COLO829 (cell line): ENCODE results near the gene FDXACB1.

Source experiments
- DNase-seq: peaks from one replicate; pipeline ENCODE4 v3.0.0; 2012; ENCODE audit warnings: low spot score

Gene FDXACB1

GRCh38 chr11:111841370-111842053 is 37.5 kb downstream of the FDXACB1 start:
- DNase-seq: peak; percentile 71

GRCh38 chr11:111840143-111840542 is 38.8 kb downstream of the FDXACB1 start:
- DNase-seq: no peak

DNA sequence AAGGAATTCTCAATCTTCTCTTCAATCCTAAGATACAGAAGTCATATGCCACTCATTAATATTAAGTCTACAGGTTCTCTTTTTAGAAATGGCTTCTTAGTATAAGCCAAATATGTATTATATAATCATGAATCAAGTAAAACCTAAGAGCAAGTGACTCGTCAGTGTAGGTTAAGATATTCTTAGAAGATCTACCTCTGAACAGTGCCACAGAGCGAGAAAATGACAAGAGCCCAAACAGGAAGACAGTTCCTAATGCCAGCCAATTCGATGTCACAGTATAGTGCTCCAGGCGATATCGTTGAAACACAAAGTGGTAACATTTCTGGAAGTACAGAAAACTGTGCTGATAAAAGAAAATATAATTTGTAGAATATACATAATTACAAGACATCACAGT is 40.9 kb downstream of the FDXACB1 start:
- no peak for DNase-seq

GRCh38 chr11:111837366-111837891 is 41.5 kb downstream of the FDXACB1 start:
- no peak for DNase-seq

GRCh38 chr11:111836721-111837120 is 42.2 kb downstream of the FDXACB1 start:
- no peak for DNase-seq

GRCh38 chr11:111836162-111836561 is 42.8 kb downstream of the FDXACB1 start:
- no peak for DNase-seq

DNA sequence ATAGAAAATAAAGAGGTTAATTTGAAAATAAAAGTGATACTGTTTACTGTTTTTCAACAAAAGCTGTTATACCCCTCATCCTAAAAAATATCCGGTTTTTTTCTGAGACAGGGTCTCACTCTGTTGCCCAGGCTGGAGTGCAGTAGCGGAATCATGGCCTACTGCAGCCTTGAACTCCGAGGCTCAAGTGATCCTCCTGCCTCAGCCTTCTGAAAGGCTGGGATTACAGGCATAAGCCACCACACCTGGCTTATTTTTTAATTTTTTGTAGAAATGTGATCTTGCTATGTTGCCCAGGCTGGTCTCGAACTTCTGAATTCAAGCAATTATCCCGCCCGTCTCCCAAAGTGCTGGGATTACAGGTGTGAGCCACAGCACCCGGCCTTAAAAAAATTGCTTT is 43.3 kb downstream of the FDXACB1 start:
- DNase-seq: no peak

DNA sequence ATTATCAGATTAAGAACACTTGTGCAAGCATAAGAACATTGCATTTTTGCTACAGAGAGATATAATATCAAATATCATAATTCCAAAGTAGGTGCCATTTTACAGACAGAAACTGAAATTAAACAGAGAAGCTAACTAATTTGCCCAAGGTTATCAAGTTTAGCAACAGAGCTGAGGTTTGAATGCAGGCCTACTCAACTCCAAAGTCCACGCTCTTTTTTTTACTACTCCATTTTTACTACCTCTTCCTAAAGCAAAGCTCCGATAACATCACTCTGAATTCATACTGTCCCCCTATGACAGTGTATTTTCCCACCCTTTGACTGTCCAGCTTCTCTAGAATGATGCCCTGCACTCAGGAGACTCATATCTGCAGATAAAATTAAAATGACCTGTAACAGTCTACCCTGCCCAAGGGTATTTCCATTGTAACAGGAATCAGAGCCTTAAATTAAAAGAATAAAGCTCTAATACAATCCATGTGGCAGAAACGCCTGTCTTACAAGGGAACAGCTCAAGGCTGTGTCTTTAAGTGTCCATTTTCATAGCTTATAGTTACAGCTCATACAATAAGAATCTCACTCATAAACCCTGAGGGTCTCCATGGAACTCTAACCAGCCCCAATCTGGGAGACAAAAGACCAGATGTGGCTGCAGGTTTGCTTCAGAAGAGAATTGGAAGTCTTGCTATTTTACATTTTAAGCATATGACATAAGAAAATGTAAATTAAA is 44.4 kb downstream of the FDXACB1 start:
- no peak for DNase-seq

DNA sequence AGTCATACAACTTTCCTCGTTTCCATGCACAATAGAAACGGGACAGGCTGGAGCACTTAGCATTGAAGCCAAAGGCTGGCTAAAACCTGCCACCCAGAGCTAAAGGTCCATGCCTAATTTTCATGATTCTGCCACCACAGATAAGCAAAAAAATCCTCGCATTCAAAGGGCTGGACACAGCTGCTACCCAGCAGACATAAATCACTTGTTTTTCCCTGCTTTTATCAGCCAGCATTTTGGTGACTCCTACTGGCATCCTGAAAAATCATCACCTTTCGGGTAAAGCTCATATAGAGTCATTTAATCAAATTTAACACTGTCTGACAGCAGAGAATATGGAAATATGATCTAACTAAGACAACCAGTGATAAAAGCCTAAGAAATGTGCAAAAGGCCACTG is 45.4 kb downstream of the FDXACB1 start:
- DNase-seq: no peak

DNA sequence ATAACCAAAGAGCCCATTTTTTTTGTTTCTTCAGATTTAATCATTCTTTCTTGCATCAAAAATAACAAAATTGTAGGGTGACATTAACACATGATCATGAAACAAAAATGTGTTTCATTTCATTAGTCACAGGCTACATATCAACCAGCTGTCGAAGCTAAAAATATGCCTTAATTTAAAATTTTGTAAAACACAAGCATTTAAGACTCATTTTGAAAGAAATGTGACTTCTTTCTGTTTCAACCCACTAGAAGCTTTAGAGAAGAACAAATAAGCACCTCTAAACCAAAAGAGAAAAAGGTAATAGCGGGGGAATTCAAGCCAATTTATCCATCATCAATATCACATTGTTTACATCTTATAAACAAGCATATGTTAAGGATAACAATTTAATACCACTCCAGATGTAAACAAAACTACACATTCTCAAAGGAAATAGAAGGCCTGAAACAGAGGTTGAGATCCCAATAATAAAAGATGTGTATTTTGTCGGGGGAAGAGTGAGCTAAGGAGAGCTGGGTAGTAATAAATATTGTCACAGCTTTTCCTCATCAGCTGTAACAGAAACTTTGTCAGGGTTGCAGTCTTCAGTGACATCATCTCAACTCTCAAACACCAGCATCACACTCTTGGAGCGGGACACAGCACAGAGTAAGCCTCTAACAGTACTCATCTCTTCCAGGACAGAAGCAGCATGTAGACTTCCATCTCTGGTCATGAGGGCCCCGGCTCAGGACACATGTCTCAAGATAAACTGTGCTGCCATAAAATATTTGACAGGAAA is 49.6 kb downstream of the FDXACB1 start:
- DNase-seq: no peak

GRCh38 chr11:111826322-111826950 is 52.5 kb downstream of the FDXACB1 start:
- DNase-seq: no peak
